A172 (cell line): ENCODE data around the gene N4BP3. TPM values are rescaled to one million over a fixed set of nuclear protein-coding genes. Genes with fewer than 3 reads are reported as not detected.
"Not testable (repeated sequence)": the region's sequence is repeated elsewhere in the genome, so short reads cannot be mapped to it uniquely, and the experiment has no call there.

ENCODE experiments used
- DNase-seq: peaks from one replicate; pipeline ENCODE4 v3.0.0-alpha.2; 2015; ENCODE audit warnings: low spot score
- total RNA-seq: library from RNA; depleted of rRNA; stranded (reverse); fragments of >200 nt; shearing (Covaris generic); gene quantifications from 2 replicates; pipeline ENCODE4 v1.2.3, GENCODE V29; 2014; rRNA removed

N4BP3 gene, protein sequence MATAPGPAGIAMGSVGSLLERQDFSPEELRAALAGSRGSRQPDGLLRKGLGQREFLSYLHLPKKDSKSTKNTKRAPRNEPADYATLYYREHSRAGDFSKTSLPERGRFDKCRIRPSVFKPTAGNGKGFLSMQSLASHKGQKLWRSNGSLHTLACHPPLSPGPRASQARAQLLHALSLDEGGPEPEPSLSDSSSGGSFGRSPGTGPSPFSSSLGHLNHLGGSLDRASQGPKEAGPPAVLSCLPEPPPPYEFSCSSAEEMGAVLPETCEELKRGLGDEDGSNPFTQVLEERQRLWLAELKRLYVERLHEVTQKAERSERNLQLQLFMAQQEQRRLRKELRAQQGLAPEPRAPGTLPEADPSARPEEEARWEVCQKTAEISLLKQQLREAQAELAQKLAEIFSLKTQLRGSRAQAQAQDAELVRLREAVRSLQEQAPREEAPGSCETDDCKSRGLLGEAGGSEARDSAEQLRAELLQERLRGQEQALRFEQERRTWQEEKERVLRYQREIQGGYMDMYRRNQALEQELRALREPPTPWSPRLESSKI
- 0.17 and 0.33 TPM in 2 replicates for total RNA-seq

DNA sequence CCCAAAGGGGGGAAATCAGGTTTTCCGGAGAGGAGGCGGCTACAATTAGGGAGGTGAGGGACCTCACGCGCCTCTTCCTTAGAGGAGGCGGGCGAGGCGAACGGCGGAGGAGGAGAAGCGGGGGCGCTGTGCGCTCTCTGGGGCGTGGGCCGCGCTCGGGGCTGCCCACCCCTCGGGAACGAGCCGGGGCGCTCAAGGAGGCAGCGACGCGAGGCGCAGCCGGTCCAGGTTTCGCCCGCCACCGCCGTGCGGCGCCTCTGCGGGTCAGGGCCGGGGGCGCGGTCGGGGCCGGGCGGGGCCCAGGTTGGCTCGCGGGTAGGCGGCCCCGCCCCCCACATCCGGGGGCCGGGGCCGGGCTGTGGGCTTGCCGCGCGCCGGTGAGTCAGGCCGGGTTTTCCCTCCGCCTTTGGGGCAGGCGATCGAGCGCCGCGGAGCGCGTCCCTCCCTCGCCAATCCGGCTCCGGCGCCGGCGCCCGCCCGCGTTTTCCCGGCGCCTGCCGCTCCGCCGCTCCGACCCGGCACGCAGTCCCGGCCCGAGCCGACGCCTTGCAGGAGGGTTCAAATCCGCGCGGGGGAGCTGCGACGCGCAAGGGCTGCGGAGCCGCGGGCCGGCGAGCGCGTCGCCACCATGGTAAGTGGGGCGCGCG, at the start of gene N4BP3:
Gene N4BP3, plus strand, starts transcription at position 392 of the 647 bp plus-strand sequence. CDS start 6,052 bp downstream, outside the sequence.
- peak; percentile 35 for DNase-seq

- no peak for DNase-seq
These were observed 45.6 kb upstream of the N4BP3 start for GRCh38 chr5:178067755-178068154.

- no peak for DNase-seq
These were observed 45.0 kb upstream of the N4BP3 start for GRCh38 chr5:178068293-178068692.

- DNase-seq, result no peak
These were observed 43.4 kb upstream of the N4BP3 start for GRCh38 chr5:178069909-178070308.

GRCh38 chr5:178071108-178071507, 42.2 kb upstream of the N4BP3 start:
- DNase-seq, result no peak

GRCh38 chr5:178072749-178073148, 40.6 kb upstream of the N4BP3 start:
- DNase-seq, result no peak

- no peak for DNase-seq
These were observed 38.9 kb upstream of the N4BP3 start for GRCh38 chr5:178074266-178074952.

DNA sequence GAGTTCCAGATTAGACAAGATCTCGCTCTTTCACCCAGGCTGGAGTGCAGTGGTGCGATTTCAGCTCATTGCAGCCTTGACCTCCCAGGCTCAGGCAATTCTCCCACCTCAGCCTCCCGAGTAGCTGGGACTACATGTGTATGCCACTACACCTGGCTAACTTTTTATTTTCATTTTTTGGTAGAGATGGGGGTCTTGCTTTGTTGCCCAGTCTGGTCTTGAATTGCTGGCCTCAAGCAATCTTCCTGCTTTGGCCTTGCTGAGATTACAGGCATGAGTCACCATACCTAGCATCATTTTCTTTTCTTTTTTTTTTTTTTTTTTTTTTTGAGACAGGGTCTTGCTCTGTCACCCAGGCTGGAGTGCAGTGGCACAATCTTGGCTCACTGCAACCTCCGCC, 36.4 kb upstream of the N4BP3 start:
- not testable (repeated sequence) for DNase-seq

GRCh38 chr5:178077751-178078150, 35.6 kb upstream of the N4BP3 start:
- DNase-seq, result no peak

GRCh38 chr5:178078197-178079010, 34.9 kb upstream of the N4BP3 start:
- peak; percentile 96 for DNase-seq

DNA sequence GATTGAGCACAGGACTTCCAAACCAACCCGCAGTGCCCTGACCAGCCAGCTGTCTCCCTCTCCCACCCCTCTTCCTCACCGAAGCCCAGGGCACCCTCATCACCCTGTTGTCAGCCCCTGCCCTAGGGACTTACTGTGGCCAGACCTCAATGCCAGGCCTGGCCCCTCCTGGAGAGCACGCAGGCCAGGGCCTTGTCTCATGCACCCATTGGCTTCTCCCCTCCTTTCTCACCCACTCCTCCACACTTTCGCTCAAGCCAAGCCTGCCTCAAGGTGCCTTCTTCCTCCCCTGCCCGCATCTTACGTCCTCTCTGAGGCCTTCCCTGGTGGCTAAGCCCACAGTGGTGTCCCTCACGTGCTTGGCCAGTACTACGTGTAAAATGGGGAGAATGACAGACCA, 33.3 kb upstream of the N4BP3 start:
- no peak for DNase-seq

DNA sequence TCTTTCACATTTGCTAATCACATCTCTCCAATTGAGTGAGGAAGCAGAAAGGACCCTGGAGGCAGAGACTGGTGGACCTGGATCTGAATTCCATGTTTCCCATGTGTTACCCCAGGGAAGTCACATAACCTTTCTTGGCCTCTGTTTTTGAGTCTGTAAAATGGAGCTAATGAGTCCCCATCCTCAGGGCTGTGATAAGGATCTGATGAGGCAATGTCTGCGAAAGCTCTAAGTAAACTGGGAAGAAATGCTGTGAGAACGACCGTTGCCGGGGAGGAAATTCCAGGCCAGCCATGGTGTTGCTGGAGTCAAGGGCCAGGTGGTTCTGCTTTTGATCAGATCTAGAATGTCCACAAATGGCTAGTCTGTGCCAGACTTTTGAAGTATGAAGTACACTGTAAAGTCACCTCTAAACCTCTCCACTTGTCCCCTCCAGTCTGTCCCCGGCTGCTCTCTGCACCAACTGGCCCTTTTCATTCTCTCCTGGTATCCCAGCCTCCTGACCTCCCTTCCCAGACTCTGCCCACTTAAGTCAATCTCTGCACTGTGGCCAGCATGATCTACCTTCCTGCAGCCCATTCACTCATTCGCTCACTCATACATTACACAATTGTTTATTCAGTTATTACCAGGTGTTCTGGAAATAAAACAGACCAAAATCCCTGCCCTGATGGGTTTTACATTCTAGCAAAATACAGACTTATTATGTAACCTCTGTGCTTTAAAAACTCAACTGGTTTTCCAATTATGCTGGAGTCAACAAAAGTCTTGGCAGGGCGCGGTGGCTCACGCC, 32.5 kb upstream of the N4BP3 start:
- no peak for DNase-seq

DNA sequence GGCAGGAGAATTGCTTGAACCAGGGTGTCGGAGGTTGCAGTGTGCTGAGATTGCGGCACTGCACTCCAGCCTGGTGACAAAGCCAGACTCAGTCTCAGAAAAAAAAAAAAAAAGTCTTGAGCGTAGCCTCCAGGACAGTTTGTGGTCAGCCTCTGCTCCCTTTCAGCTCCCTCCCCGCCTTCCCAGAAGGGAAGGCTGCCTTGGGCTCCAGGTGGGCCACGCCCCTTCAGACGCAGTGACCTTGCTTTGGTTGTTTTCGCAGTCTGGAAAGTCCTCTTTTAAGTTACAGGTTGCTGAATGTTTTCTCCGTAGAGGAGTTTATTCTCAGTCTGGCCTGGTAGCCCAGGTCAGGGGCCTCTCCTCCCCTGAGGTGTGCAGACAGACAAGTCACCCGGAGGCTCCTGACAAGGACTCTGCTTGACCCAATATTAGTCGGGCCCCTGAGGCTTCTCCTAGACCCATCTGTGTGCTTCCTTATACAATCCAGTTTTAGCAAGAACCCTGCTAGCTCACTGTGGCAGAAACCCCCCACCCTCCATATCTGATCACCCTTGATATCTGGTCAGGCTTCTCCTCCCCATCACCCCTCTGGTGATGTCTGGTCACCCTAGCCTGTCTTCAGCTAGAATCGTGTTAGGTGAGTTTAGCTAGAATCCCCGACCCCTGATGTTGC, 31.6 kb upstream of the N4BP3 start:
- DNase-seq, result no peak

DNA sequence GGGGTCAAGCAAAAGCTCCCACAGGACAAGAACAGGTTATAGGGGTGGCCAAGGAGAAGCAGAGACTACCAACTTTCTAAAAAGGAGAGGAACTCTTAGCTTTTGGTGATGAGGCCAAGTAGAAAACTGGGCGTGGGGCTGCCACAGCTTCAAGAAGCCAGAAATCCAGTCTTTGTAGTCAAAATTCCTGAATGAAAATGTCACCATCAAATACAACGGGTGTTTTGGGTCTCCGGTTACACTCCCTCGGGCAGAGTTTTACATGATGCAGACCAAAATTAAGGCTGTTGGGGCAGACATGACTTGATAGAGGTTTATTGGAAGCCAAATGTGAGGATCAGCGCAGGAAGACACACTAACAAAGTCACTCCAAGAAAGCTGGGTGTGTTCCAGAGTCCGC, 29.4 kb upstream of the N4BP3 start:
- DNase-seq, result no peak

- no peak for DNase-seq
These were observed 28.0 kb upstream of the N4BP3 start for GRCh38 chr5:178085316-178085715.

GRCh38 chr5:178086266-178086665, 27.1 kb upstream of the N4BP3 start:
- DNase-seq, result no peak

GRCh38 chr5:178087199-178087598, 26.1 kb upstream of the N4BP3 start:
- not testable (repeated sequence) for DNase-seq

GRCh38 chr5:178090856-178091255, 22.5 kb upstream of the N4BP3 start:
- DNase-seq, result no peak

- no peak for DNase-seq
These were observed 20.2 kb upstream of the N4BP3 start for GRCh38 chr5:178093134-178093533.

GRCh38 chr5:178094345-178094744, 19.0 kb upstream of the N4BP3 start:
- DNase-seq, result no peak
